Activated T-cell treated with anti-CD3 and anti-CD28 coated beads, Interleukin-2, amount 50 U/mL, for 4 hours (primary cell): ENCODE data around the gene ROBO1. TPM values are rescaled to one million over a fixed set of nuclear protein-coding genes. Genes with fewer than 3 reads are reported as not detected.

ENCODE experiments used
- ATAC-seq, 2 donors: fragments of 200-7000 bp; cut with Tn5 transposase; one replicate each; pipeline ENCODE4 v1.10.0; 2021
- DNase-seq: peaks from one replicate; pipeline ENCODE4 v3.0.0-alpha.2; 2020
- H3K27me3 Mint-ChIP-seq: one replicate; pipeline ENCODE4 v1.8.0; 2021; ENCODE audit warnings: low read depth, mixed read lengths
- H3K36me3 Mint-ChIP-seq: one replicate; pipeline ENCODE4 v1.8.0; 2022; ENCODE audit warnings: mixed read lengths; ENCODE audit not compliant: insufficient read depth
- H3K4me1 Mint-ChIP-seq: one replicate; pipeline ENCODE4 v1.8.0; 2021; ENCODE audit warnings: low read depth, mixed read lengths
- H3K4me3 Mint-ChIP-seq: one replicate; pipeline ENCODE4 v1.8.0; 2021; ENCODE audit warnings: mild to moderate bottlenecking, moderate library complexity, mixed read lengths
- H3K9me3 Mint-ChIP-seq: one replicate; pipeline ENCODE4 v1.8.0; 2021; ENCODE audit warnings: mixed read lengths
- total RNA-seq, 3 donors: library from RNA; stranded (reverse); gene quantifications; one replicate each; pipeline ENCODE4 v1.2.1, GENCODE V29; 2021

ROBO1 gene
- total RNA-seq, 3 donors from 2014 or later, result 0.38 to 0.99 (median 0.95) TPM

DNA sequence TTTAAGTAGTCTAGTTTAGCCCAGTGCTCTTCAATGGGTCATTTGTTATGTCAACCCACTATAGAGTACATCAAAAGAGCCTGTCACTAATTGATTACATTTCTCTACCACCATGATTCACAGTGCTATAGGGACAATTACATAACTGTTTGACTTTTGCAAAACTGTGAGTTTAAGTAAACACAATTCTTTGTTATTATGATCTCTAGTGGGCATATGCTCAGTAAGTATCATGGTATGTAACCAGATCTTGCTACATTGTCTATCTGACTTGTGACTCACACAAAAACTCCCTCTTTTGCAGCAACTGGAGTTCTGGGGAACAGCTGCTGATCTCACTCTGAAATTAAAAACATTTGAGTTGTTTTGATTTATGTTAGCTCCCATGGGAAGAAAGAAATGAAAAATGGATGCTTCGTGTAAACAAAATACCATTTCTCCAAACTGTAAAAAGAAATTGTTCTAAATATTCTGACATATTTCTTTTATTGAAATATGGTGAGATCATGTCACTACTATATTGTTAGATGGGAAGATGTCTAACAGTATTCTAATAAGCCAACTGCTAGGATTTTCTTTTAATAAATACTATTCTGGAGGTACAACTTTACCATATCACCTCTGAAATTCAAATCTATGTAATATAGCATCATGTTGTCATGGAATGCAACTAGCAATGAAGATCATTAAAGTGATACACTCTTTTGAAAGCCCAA lies 470.4 kb downstream of the ROBO1 start:
- Mint-ChIP-seq H3K4me3 (no peak overlapping the region), H3K27me3 (no peaks in the 10 kb centered on the region), H3K36me3 (no peaks in the 10 kb centered on the region), H3K4me1 (no peaks in the 10 kb centered on the region), H3K9me3 (peaks cover 3% of the 10 kb centered on the region)
- no peak for ATAC-seq
- no peak for DNase-seq

DNA sequence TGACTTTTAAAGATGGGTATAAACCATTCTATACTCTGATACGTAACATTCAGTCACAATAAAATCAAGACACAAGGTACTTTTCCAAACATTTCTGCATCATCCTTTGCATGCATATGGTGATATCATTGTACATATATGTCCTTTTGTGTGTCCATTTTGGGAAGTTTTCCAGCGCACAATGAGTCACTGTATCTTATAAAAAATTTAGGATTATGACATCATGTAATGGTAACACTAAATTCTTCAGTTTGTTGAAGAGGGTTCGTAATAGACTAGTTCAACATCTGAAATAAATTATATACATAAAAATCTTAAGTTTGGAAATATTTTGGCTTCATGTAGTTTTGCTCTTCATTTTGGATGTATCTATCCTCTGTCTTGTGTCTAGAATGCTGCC lies 480.9 kb downstream of the ROBO1 start:
- Mint-ChIP-seq H3K4me1 (no peaks in the 10 kb centered on the region), H3K27me3 (no peaks in the 10 kb centered on the region), H3K36me3 (no peaks in the 10 kb centered on the region)

DNA sequence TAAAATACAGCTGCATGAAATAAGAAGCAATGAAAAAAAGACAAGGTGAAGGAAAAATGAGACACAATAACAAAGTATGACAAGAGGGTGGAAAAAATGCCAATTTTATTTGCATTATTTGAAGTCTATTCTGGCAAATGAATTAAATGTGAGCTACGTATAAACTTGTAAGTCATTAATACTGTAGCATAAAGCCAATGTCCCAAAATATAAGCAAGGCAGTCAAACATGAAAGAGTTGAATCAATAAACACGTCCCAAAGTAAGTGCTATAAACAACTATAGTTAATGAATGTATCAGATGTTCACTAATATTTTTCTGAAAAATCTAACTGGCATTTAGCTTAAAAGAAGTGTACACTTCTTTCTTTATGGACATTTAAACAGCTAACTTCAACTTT lies 481.9 kb downstream of the ROBO1 start:
- DNase-seq (no peak), ATAC-seq (no peak)
- Mint-ChIP-seq H3K9me3 (peaks cover 17% of the 10 kb centered on the region), H3K4me1 (no peaks in the 10 kb centered on the region), H3K36me3 (no peaks in the 10 kb centered on the region), H3K27me3 (no peaks in the 10 kb centered on the region), H3K4me3 (no peak overlapping the region)

More for the DNA sequence above, 480.9 kb downstream of the ROBO1 start:
- ATAC-seq, result no peak
- no peak for DNase-seq
- no peak overlapping the region for H3K4me3 Mint-ChIP-seq
- H3K9me3 Mint-ChIP-seq, result peaks cover 20% of the 10 kb centered on the region

DNA sequence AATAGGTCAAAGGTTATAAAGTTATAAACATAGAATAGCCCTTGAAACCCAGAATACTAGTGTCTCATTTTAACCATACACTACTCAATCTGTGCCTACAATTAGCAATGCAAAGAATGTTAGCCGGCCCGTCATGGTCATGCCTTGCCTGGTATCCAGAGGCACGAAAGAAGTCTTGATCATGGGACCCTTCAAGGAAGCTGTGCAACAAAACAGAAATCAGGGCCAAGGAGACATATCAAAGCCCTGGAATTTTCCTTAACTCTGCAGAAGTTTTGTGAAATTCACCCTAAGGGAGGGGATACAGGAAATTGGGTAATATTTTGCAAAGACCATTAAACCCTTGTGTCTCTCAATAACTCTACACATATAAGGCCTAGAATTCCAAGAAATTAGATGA lies 482.4 kb downstream of the ROBO1 start:
- ATAC-seq (no peak), DNase-seq (no peak)
- no peak overlapping the region for H3K4me3 Mint-ChIP-seq
- H3K36me3 Mint-ChIP-seq, result no peaks in the 10 kb centered on the region
- peaks cover 14% of the 10 kb centered on the region for H3K9me3 Mint-ChIP-seq
- H3K27me3 Mint-ChIP-seq, result no peaks in the 10 kb centered on the region
- no peaks in the 10 kb centered on the region for H3K4me1 Mint-ChIP-seq

DNA sequence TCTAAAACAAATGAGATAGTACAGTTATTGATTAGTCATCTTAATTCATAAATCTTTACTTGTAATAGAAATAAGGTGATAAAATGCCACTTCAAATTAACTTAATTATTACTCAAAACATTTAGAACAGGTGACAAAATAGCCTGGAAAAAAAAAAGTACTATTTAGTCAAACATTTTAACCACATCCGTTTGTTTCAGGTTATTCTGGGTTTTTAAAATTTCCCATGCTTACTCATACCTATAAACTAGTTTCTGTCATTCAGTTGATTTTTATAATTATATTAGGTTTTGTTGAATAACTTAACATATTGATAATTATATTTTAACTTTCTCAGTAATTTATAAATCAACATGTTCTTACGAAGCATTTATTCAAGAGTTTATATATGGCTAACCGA lies 483.0 kb downstream of the ROBO1 start:
- ATAC-seq (no peak), DNase-seq (no peak)
- Mint-ChIP-seq H3K36me3 (no peaks in the 10 kb centered on the region), H3K9me3 (peaks cover 15% of the 10 kb centered on the region), H3K4me1 (no peaks in the 10 kb centered on the region), H3K4me3 (no peak overlapping the region), H3K27me3 (no peaks in the 10 kb centered on the region)

DNA sequence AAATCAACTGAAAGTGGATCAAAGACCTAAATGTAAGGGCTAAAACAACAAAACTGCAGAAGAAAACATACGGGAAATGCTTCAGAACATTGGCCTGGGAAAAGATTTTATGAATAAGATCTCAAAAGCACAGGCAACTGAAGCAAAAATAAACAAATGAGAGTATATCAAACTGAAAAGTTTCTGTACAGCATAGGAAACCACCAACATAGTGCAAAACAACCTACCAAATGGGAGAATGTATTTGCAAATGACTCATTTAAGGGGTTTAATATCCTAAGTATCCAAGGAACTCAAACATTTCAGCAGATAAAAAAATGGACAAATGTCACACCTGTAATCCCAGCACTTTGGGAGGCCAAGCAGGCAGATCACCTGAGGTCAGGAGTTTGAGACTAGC lies 489.1 kb downstream of the ROBO1 start:
- Mint-ChIP-seq H3K27me3 (no peaks in the 10 kb centered on the region), H3K4me3 (no peak overlapping the region), H3K9me3 (peaks cover 35% of the 10 kb centered on the region), H3K36me3 (no peaks in the 10 kb centered on the region), H3K4me1 (no peaks in the 10 kb centered on the region)
- no peak for DNase-seq
- no peak for ATAC-seq

DNA sequence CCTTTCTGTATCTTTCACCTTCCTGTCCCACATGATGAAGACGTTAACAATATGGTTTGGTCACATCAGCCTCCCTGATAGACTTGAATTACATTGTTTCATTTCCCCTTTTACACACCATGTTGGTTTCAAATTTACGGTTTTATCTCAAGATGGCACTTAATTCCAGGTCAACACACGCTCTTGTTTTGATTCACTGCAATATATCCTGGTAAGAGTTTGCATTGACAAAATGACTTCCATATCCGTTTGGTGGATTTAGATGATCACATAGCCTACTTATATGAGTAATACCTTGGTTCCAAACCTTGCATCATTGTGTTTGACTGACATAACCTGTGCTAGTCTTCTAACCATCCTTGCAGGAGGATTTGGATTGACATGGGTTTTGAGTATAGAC lies 499.4 kb downstream of the ROBO1 start:
- Mint-ChIP-seq H3K9me3 (peaks cover 24% of the 10 kb centered on the region), H3K4me1 (no peaks in the 10 kb centered on the region), H3K36me3 (no peaks in the 10 kb centered on the region), H3K27me3 (no peaks in the 10 kb centered on the region), H3K4me3 (no peak overlapping the region)
- DNase-seq, result no peak
- ATAC-seq, result no peak

DNA sequence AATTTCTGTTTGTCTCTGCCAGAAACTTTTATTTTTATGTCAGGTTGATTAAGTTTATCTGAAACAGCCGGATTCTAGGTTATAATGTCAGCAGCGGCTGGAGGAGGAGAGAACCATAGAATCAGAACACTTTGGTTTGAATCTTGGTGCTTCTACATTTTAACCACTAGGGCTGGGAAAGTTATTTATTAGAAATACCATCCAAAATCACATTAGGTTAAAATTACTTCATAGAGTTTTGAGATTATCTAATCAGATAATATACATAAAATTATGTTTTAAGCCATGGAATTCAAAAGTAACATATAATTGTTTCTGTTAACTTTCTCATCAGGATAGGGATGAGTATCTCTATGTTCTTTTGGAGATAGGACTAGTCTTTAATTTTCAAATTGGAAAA lies 502.9 kb downstream of the ROBO1 start:
- DNase-seq (no peak), ATAC-seq (no peak)
- H3K27me3 Mint-ChIP-seq, result no peaks in the 10 kb centered on the region
- H3K4me3 Mint-ChIP-seq, result no peak overlapping the region
- peaks cover 13% of the 10 kb centered on the region for H3K9me3 Mint-ChIP-seq
- no peaks in the 10 kb centered on the region for H3K4me1 Mint-ChIP-seq
- no peaks in the 10 kb centered on the region for H3K36me3 Mint-ChIP-seq

DNA sequence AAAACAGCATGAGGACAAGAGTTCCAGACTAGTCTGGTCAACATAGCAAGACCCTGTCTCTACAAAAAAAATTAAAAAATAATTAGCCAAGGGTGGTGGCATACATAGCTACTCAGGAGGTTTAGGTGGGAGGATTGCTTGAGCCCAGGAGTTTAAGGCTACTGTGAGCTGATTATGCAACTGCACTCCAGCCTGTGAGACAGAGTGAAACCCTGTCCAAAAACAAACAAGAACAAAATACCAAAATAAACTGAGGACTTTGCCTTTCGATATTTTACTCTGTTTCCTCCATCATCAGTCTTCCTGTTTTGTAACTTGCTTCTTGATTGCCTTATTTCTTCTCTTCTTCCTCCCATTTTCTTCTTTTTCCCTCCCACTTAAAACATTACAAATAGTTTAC lies 504.4 kb downstream of the ROBO1 start:
- H3K4me3 Mint-ChIP-seq, result no peak overlapping the region
- no peaks in the 10 kb centered on the region for H3K4me1 Mint-ChIP-seq
- H3K9me3 Mint-ChIP-seq, result peaks cover 10% of the 10 kb centered on the region
- no peaks in the 10 kb centered on the region for H3K27me3 Mint-ChIP-seq
- no peak for ATAC-seq
- no peak for DNase-seq
- H3K36me3 Mint-ChIP-seq, result no peaks in the 10 kb centered on the region

DNA sequence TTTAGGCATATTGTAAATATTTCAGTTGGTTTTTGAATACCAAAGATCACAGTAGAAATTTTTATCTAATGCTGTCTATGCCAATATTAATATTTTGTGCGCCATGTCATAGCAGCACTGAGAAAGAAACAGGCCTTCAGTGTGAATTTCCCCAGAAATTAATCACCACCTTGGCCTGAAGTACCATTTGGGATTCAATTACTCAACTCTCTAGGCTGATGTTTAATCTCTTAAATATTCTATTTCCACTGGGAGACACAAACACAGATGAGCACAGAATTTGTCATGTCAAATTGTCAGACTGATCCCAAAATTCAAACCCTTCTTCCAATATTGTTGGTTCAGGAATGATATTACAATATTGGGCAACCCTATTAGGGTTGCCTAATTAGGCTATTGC lies 509.3 kb downstream of the ROBO1 start:
- ATAC-seq (no peak), DNase-seq (no peak)
- H3K27me3 Mint-ChIP-seq, result no peaks in the 10 kb centered on the region
- H3K4me1 Mint-ChIP-seq, result no peaks in the 10 kb centered on the region
- H3K9me3 Mint-ChIP-seq, result peaks cover 10% of the 10 kb centered on the region
- no peaks in the 10 kb centered on the region for H3K36me3 Mint-ChIP-seq
- H3K4me3 Mint-ChIP-seq, result no peak overlapping the region

DNA sequence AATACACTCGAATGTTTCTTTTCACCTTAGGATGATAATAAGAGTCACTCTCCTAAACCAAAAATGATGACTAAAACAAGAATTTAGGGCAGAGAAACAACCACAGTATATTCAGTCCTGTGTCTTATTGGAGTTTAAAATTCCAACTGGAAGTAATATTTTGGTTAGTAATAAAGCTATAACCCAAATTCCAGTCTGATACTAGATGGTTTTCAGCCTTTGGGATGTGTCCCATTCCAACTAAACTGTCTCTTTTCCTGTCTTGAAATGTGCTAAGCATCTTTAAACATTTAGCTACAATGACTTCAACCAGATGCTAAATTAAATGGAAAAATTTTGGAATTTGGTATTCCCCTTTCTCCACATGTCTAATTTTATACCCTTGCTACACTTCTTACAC lies 510.0 kb downstream of the ROBO1 start:
- no peak overlapping the region for H3K4me3 Mint-ChIP-seq
- DNase-seq (no peak), ATAC-seq (no peak)
- peaks cover 10% of the 10 kb centered on the region for H3K9me3 Mint-ChIP-seq
- H3K27me3 Mint-ChIP-seq, result no peaks in the 10 kb centered on the region
- H3K4me1 Mint-ChIP-seq, result no peaks in the 10 kb centered on the region
- no peaks in the 10 kb centered on the region for H3K36me3 Mint-ChIP-seq

DNA sequence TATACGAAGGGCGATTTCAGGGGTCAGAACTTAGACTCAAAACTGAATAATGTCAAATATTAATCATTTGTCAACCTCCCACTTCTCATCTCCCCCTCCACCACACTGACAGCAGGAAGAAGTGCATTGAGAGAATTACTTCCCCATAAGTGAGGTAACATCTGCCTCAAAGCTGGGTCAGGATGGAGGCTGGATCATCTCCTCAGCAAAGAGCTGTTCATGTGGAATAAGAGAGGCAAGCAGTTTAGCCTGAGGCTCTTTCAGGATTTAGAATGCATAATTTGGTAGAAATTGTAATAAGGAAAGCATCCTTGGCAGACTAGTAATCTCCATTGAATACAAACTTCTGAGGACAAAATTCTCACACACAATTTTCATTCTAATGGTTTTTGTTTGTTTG lies 512.1 kb downstream of the ROBO1 start:
- H3K36me3 Mint-ChIP-seq, result no peaks in the 10 kb centered on the region
- DNase-seq (no peak), ATAC-seq (no peak)
- H3K9me3 Mint-ChIP-seq, result peaks cover 15% of the 10 kb centered on the region
- no peaks in the 10 kb centered on the region for H3K4me1 Mint-ChIP-seq
- no peaks in the 10 kb centered on the region for H3K27me3 Mint-ChIP-seq
- no peak overlapping the region for H3K4me3 Mint-ChIP-seq

DNA sequence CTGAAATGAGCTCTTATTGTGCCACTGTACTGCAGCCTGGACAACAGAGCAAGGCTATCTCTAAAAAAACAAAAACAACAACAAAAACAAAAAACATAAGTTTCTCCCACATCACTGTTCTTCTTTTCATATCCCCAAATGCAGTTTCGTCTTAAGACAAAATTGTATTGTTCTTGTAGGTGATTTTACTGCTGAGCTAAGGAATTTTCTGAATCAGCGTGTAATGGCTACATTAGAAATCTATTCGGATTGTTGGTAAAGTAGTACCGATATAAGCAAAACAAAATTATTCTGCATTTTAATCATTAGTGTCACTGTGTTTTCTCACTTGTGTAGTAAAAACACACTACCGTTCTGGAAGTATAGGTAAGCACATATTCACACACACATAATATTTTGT lies 512.5 kb downstream of the ROBO1 start:
- DNase-seq (no peak), ATAC-seq (no peak)
- Mint-ChIP-seq H3K4me3 (no peak overlapping the region), H3K9me3 (peaks cover 15% of the 10 kb centered on the region), H3K27me3 (no peaks in the 10 kb centered on the region), H3K36me3 (no peaks in the 10 kb centered on the region), H3K4me1 (no peaks in the 10 kb centered on the region)

DNA sequence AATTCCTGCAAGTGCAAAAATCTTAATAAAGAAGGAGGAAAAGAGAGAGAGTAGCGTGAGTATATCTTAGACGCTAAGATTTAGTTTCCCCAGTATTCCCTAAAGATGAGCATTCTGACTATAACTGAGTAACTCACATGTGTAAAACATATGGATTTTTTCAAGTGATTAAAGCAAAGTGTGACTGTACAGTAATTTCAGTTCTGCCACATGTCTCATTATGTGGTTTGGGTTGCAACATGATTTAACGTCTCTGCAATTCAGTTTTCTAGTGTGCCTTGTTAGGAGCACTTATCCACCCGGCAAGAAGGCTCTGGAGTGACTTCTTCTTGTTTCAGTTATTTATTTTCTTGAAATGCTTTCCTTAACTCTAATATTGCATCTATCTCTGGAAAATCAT lies 514.1 kb downstream of the ROBO1 start:
- no peaks in the 10 kb centered on the region for H3K36me3 Mint-ChIP-seq
- peaks cover 20% of the 10 kb centered on the region for H3K9me3 Mint-ChIP-seq
- H3K4me3 Mint-ChIP-seq, result no peak overlapping the region
- DNase-seq (no peak), ATAC-seq (no peak)
- no peaks in the 10 kb centered on the region for H3K4me1 Mint-ChIP-seq
- H3K27me3 Mint-ChIP-seq, result no peaks in the 10 kb centered on the region

DNA sequence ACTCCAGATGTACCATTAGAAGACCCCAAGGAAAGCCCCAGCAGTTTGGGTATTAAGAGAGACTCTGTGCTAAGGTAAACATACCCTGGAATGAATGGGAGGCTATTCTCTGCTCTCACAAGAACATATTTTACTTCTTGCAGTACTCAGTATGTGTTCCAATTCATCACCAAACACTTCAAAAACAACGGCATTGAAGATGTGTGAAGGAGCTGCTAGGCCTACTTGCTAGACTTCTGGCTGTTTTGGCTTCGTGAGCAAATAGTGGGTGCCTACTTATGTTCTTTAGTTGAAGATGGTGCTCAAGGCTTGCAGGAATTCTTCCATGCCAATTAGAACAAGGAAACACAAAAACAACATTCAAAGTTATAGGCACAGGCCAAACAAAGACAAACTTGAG lies 514.5 kb downstream of the ROBO1 start:
- Mint-ChIP-seq H3K4me1 (no peaks in the 10 kb centered on the region), H3K9me3 (peaks cover 24% of the 10 kb centered on the region), H3K36me3 (no peaks in the 10 kb centered on the region), H3K27me3 (no peaks in the 10 kb centered on the region), H3K4me3 (no peak overlapping the region)
- ATAC-seq (no peak), DNase-seq (no peak)

DNA sequence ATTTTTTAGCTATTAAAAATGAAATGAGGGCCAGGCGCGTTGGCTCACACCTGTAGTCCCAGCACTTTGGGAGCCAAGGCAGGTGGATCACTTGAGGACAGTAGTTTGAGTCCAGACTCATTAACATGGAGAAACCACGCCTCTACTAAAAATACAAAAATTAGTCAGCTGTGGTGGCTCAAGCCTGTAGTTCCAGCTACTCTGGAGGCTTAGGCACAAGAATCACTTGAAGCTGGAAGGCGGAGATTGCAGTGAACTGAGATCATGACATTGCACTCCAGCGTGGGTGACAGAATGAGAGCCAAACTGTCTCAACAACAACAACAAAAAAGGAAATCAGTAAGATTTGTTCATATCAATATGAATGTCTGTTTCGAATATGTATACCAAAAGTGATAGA lies 517.1 kb downstream of the ROBO1 start:
- no peaks in the 10 kb centered on the region for H3K36me3 Mint-ChIP-seq
- no peaks in the 10 kb centered on the region for H3K27me3 Mint-ChIP-seq
- DNase-seq (no peak), ATAC-seq (no peak)
- peaks cover 22% of the 10 kb centered on the region for H3K9me3 Mint-ChIP-seq
- H3K4me1 Mint-ChIP-seq, result no peaks in the 10 kb centered on the region
- H3K4me3 Mint-ChIP-seq, result no peak overlapping the region
